UCSD-AML1 (cell line): Measurements from ENCODE around the gene CST6.
"Not testable (repeated sequence)": the region's sequence is repeated elsewhere in the genome, so short reads cannot be mapped to it uniquely, and the experiment has no call there.

ENCODE experiments used
- DNase-seq: peaks from one replicate; lab custom pipeline; 2025; ENCODE audit not compliant: unreplicated experiment; lab: John Stamatoyannopoulos, UW

Gene CST6

DNA sequence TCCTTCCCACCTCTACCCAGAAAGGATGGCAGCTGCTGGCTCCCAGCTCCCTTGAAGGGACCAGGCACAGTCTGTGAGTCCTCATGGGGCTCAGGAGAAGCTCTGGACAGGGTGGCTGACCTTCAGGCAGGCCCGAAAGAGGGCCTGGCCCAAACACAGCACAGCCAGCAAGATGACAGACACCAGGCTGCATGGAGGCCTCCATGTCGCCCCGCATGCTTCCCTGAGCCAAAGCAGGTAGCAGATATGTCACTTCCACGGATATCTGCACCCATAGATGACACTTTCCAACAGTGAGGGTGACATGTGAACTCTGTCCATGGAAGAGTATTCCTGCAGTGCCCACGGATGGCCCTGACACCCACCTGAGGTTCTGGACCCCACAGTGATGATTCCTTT, 28.2 kb upstream of the CST6 start:
- DNase-seq = no peak

DNA sequence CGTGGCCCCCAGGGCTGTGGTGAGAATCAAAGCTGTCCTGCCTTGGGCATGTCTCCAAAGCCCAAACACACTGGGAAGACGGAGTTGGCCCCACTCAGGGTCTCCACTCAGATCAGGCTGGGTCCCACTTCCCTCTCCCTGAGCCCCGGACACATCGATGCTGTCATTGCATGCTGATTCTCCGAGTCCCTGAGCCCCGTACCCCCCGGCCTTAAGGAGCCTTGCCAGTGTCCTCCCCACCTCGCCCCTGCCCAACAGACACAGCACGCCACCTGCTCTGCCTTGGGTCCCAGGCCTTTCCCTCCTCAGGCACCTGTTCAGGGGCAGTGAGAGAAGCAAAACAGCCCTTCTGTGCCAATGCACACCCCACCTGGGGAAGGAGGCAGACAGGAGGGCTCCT, 24.5 kb upstream of the CST6 start:
- no peak for DNase-seq

DNA sequence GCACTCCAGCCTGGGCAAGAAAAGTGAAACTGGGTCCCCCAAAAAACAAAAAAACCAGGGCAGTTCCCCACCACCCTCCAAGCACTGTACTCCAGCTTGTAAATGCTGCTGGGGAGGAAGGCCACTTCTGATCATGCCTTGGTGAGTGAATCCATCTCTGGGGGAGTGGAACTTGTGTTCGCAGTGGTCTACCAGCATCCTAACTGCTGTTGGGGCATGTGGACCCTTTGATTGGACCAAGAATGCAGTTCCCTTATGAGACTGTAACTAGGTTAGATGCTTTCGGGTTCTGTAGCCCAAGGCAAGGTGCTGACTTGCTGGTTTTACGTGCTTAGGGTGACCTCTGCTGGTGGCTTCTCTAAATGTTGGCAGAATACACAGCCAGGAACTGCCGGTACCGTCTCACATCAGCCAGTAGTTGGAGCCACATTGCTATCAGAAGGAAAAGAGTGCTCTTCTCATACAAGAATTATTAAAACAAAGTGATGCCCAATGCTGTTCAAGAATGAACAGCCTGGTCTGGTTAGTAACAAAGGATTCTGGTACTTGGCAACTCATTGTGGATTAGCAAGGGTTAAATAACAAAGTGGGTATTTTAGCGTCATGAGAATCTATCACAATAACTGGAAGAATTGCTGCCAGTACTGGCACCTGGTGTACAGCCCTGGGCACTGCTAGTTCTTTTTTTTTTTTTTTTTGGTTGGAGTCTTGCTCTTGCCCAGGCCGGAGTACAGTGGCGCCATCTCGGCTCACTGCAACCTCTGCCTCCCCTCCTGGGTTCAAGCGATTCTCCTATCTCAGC, 22.8 kb upstream of the CST6 start:
- peak; percentile 83 for DNase-seq

DNA sequence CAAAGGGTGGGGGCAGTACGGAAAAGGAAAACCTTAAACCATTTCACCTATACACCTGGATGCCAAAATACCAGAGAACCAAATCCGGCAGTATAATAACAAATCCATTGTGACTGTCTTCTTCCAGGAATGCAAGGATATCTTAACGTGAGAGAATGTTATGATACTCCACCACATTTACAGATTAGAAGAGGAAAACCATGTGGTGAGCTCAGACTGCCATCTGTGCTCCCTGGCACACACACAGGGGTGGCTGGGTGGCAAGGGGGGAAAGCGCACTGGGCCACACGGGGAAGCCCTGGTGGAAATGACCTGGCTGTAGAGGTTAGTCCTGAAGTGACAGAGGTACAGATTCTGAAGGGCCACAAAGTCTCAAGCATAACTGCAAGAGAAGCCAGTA, 19.8 kb upstream of the CST6 start:
- DNase-seq = no peak

DNA sequence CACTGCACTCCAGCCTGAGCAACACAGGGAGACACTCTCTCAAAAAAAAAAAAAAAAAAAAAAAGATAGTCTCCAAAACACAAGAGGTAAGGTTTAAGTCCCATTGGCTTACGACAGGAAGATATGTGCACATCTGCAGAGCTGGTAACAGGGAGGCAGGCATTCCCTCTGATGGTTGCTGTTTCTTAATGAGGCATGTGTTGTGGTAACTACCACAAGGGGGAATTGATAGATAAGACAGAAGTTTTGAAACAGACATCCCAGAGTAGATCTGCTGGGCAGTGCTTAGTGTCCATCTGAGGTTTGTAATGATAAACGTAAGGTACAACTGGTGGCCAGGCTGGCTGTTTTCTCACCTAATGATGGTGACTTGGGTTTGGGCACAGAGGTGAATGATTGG, 14.5 kb upstream of the CST6 start:
- DNase-seq = no peak

DNA sequence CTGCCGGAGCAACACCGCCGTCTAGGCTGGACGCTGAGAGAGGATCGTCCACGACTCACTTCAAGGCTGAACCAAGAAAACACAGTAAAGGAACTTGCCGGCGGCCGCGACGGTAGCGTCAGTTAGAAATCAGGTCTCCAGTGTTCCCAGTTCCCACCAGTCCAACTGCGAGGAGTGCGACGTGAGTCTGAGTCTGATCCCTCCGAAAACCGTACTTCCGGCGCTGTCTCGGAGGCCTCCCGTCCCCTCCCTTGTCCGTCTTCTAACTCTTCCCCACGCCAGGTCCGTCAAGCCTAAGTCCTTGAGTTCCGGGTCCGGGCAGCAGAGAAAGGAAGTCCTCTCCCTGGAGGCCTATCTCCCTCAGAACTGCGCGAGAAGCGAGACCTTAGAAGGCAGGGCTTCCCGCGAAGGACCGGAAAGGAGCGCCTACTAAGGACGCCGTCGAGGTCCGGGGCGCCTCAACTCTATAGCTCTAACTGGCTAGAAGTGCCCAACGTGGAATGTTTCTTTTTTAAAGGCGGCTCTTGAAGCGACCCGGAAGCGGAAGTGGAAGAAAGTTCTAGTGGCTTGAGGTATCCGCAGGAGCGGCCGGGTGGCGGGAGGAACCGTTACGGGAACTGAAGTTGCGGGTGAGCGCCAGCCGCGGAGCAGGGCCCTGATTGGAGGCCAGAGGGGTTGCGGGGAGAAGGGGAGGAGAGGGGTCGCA, 9.7 kb upstream of the CST6 start, which contains the start of the genes BANF1 and EIF1AD:
TSS of gene BANF1 (plus strand) at position 562 of the 706 bp plus-strand sequence. CDS start 748 bp downstream, outside the sequence.
TSS of gene EIF1AD (minus strand) at position 216 of the 706 bp plus-strand sequence. CDS start 1,768 bp downstream, outside the sequence.
- peak; percentile 97 for DNase-seq

DNA sequence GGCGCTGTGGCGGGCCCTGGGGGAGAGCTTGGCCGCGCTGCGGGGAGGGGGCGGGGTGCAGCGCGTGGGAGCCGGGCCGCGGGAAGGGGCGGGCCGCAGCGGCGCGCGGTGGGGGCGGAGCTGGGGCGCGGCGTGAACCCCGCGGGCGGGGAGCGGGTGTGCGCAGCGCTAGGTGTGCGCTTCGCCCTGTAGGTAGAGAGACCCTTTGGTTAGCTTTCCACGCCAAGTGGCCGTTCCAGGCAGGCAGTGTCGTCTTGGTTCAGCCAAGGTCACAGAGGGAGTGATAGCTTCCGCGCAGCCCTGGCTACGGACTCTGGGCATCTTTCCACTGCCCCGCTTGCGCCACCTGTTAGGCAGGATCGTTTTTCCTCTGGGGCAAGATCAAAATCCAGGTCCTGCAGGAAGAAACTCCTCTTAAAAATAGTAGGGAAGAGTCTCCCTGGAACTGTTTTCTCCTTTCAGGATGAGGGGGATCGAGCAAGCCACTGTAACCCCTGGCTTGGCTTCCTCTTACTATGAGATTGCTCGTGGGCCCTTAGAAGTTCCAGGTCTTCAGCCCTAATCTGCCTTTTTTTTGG, 9.1 kb upstream of the CST6 start:
- DNase-seq = peak; percentile 85

DNA sequence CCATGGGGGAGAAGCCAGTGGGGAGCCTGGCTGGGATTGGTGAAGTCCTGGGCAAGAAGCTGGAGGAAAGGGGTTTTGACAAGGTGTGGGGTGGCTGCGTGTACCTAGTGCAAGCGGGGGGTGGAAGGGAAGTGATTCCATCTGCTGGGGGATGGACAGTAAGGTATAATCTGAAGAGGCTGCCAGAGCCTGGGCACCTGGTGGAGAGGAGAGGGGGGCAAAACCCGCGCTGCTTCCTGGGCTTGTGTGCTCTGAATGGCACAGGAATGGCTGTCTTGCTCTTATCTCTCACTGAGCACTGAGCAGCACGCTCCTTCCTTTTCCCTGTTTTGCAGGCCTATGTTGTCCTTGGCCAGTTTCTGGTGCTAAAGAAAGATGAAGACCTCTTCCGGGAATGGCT, 8.5 kb upstream of the CST6 start:
- DNase-seq = no peak

DNA sequence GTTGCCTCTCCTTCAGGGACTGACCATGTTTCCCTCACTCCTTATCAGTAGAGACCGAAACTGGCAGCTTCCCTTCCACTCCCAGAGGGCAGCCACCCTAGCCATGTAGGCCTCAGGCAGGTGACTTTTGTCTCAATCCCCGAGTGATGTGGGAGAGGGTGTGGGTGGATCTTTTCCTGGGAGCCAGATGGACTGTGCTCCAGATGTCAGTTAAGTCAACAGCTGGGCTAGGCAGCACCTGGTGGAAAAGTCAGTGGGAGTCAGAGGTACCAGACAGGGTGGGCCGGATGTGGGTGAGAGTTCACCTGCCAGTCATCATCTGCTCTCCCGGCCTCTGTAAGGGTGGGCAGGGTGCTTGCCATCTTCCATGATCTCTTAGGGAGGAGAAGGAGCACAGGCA, 7.6 kb upstream of the CST6 start:
- DNase-seq = no peak

DNA sequence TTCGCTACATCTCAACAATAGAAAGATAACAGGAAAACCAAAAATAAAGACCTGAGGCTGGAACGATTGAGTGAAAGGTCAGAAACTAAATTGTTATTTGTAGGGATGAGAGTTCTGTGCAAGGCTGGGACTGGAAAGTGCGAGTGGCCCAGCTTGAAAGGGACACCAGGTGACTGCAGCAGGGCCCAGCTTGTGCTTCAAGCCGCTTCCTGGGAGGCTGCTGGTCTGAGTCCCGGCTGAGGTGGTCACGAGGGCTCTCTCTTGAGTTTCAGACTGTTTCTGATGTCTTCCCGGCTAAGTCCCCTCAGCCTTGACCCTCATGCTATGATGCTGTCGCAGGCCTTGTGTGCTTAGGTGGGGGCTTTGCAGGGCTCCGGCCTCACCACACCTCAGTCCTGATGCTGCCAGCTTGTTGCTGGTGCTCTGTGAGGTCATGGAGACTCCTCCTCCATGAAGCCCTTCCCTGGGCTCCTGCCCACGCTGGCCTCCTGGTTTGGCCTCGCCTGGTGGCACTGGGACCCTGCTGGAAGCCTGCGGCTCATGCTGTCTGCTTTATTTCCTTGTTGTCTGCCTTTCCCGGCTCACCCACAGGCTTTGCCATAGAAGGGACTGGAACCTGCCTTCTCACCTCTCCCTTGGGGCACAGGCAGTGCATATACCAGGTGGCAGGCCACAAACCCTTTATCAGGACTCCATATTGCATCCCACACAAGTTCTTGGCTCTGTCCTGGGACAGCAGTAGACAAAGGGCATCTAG, 5.5 kb upstream of the CST6 start:
- no peak for DNase-seq

DNA sequence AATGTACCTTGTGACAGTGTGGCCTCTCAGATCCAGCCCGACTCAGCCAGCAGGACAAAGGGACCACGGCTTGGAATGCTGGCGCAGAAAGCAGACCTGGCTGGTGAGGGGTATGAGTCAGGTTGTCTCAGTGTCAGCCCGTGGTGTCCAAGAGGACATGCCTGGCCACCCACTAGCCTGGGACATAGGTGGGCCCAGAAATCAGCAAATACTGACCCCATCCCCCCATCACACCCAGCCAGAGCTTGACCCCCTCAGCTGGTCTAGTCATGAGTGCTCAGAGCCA, 5.0 kb upstream of the CST6 start:
- DNase-seq = no peak

DNA sequence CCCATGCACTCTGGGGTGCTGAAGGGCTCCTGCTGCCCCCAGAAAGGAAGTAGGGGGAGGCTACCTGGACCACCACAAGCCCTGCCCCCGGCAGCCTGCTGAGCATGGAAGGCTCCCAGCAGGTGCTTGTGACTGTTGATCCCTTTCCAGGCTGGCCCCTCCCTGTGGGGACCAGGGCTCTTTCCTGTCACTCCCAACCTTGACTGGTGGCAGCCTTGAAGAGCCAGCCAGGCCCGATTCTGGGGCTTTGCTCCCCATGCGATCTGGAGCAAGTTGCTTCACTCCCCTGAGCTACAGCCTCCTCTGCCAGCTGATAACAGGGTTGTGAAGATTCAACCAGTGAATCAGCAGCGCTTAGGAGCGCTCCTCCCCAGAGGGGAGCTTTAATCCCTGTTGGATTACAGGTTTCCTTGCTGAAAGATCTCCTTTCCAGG, 4.6 kb upstream of the CST6 start:
- DNase-seq = no peak

DNA sequence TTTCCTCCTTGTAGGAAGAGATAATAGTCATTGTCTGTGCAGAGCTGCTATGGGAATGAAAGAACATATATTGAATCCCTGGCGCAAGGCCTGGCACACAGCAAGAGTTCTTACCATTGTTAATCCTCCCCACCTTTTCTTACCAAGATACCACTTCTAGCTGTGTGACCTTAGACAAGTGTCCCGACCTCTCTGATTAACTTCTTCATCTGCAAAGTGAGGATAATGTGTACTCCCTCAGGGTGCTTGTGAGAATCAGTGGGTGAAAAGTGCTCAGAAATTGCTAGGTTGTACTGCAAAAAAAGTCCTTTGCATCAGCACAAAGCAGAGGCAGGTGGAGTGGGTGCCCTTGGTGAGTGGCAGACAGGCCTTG, 3.7 kb upstream of the CST6 start:
- no peak for DNase-seq

DNA sequence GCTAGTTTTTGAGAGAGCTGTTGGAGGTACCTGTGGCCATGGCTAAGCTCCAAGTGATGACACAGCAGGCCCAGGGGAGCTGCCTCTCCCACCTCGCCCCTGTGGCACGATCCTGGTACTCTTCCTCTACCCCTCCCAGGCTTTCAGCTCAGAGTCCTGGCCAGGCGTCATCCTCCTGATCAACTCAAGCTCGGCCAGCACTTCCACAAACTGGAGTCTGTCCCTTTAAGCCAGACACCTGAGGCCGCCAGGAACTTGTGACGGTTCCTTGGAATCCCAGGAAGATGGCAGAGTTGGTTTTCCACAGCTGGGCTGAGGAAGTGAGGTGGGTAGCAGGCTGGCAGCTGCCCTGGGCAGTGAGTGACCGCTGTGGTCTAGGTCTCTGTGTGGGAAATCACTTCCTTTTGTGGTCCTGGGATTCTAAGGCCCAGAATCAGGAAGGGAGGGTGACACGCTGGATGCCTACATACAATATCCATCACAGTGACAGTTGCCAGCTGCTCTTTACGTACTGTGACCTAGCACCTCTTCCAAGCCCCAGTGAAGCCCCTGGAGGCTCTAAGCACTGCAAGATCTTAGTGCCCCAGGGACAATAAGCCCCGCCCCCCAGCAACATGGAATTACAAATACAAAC, 3.2 kb upstream of the CST6 start:
- peak; percentile 40 for DNase-seq

DNA sequence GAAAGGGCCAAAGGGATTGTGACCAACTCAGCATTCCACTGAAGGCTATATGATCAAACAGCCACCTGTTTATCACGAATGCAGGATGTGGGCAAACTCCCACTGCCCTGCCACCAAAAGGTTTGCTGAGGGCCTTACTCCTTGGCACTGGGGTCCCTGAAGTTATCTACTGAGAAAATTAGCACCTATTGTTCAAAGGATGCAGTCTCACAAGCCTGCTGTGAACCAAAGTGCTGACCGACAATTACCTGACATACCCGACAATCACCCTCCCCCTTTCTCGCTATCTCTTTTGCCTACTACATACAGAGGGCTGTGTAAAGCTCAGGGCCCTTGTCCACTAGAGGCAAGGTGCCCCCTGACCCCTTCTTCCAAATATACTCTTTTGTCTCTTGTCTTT, 1.8 kb upstream of the CST6 start:
- not testable (repeated sequence) for DNase-seq

DNA sequence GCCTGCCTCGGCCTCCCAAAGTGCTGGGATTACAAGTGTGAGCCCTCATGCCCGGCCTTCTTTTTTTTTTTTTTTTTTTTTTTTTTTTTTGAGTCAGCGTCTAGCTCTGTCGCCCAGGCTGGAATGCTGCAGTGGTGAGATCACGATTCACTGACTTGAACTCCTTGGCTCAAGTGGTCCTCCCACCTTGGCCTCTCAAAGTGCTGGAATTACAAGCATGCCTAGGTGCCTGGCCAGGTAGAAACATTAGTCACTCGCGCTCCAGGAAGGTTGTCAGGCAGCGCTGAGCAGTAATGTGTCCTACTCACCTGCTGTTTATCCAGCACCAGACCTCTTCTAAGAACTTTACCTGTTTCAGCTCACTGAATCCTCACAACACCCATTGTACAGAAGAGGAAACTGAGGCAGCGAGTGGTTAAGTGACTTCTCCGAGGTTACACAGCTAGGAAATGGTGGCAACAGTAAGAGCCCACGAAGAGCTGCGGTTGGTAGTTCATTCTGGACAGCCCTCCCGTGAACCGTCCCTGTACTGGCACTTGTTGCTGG, 496 bp upstream of the CST6 start:
- no peak for DNase-seq

DNA sequence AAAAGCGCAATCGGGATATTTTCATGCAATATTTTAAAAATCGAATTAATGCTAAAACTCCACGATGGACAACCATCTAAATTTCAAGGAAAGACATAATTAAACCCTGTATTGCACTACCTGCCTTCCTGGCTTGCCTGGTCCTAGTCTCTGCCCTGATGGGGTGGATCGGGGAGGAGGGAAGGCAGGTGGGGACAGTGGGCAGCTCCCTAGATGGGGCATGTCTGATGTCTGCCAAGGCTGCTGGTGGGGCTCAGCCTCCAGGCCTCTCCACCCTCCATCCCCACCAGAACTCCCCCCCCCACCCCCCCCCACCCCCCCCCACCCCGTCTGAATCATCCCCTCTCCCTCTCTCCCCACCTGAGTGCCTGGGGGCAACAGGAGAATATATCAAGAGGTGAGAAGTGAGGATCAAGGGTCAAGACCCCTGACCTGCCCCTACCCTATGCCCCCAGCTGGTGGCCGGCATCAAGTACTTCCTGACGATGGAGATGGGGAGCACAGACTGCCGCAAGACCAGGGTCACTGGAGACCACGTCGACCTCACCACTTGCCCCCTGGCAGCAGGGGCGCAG, 650 bp downstream of the CST6 start:
- DNase-seq = no peak

DNA sequence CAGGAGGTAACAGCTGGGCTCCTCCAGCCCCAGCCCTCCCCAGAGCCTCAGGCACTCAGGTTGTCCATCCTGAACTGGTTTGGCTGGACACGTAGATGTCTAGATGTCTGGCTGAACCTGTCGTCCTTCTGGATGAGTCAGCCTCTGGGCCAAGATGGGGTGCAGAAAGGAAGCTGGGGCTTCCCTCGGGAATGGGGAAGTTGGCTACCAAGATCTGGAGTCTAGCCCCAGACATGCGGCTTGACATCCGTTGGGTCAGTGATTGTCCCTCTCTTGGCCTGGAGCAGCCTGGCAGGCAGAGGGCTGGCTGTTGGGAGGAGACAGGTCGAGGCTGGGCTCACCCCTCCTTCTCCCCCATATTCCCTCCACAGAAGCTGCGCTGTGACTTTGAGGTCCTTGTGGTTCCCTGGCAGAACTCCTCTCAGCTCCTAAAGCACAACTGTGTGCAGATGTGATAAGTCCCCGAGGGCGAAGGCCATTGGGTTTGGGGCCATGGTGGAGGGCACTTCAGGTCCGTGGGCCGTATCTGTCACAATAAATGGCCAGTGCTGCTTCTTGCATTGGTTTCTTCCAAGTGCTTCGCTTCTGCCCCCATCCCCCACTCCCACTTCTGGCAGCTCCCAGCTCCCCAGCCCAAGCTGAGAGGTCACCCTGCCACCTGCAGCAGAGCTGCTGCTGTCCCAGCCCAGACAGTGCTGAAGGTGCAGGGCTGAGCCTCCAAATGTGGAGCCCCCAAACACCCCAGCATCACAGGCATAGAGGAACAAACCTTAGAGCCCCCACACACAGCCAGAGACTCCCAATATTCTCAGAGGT, 1.3 kb downstream of the CST6 start:
- DNase-seq = peak; percentile 46

DNA sequence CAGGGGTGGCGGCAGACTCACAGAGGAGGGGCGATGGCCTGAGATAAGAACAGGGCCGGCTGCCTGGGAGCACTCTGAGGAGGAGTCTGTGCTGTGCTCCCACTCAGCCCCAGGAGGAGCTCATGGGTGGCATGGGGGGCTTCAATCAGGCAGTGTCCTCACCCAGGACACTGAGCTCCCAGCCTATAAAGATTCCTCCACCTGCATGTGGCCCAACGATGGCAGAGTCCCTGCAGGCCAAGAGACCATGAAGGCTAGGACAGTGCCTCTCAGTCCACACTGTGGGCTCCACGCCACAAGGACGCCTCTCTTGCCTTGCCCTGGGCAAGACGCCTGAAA, 1.9 kb downstream of the CST6 start:
- no peak for DNase-seq
